GM18507 (cell line): ENCODE results near the gene AREL1.
"Not testable (repeated sequence)": the region's sequence is repeated elsewhere in the genome, so short reads cannot be mapped to it uniquely, and the experiment has no call there.

Source experiments
- DNase-seq: peaks from one replicate; pipeline ENCODE4 v3.0.0; 2011; ENCODE audit warnings: low read depth; ENCODE audit not compliant: insufficient read length; ENCODE audit errors: extremely low spot score
- FAIRE-seq: peaks from 2 replicates; lab custom pipeline; 2011; peaks lifted over from hg19 to GRCh38; lab: Jason Lieb, UNC

Gene AREL1

DNA sequence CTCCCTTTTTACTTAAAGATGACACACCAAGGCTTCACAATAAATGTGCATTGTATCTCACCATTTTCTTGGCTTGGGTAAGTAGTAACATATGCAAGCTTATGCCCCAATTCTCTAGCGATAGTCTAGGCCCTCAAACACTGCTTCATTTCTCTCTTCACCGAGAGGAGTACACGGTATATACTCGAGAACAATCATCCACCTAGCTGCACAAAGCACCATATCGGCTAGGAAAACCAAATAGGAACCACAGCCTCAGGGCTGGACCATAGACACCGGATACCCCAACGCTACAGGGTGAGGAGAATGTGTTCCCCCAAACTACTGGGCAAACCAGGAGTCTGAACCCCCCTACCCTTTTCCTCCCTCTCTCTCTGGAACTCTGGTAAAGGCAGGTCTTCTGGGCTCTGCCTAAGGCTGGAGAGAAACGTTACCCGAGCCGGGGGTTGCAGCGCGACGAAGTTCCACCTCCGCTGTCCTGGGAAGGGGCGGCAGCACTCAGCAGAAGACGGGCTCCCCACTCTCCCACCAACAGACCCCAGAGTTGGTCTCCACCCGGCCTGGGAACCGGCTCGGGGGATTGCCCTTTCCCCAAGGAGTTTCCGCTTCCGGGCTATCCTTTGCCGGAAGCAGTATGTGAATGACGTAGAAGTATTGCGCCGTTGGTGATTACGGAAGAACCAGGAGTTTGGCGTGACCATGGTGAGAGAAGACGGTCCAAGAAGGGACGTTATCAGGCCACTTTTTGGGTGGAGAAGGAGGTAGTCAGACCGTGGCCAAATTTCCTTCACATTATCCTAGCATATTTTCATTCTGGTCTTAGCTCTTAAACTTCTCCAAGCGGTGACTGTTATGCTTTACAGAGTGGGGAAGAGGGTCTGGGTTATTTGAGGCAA is at the start of gene AREL1, which contains the start of gene FCF1:
Gene AREL1 (minus strand): TSS at position 582 of the 896 bp plus-strand sequence. CDS start 27,465 bp downstream, outside the sequence.
Gene FCF1 (plus strand): TSS at position 646 of the 896 bp plus-strand sequence. CDS start 54 bp downstream, at position 700.
- FAIRE-seq: peak; percentile 97
- DNase-seq: peak; percentile 88

DNA sequence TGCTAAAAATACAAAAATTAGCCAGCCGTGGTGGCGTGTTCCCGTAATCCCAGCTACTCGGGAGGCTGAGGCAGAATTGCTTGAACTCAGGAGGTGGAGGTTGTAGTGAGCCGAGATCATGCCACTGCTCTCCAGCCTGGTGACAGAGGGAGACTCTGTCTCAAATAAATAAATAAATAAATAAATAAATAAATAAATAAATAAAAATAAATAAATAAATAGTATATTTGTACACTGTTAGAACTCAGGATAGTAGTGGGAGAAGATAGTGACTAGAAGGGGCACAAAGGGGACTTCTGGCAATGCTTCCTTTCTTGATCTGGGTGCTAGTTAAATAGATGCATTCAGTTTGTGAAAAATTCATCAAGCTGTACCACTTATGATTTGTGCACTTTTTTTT is 45.6 kb upstream of the AREL1 start:
- DNase-seq, FAIRE-seq: not testable (repeated sequence)

GRCh38 chr14:74756326-74756725 is 43.4 kb upstream of the AREL1 start:
- DNase-seq (no peak), FAIRE-seq (no peak)

DNA sequence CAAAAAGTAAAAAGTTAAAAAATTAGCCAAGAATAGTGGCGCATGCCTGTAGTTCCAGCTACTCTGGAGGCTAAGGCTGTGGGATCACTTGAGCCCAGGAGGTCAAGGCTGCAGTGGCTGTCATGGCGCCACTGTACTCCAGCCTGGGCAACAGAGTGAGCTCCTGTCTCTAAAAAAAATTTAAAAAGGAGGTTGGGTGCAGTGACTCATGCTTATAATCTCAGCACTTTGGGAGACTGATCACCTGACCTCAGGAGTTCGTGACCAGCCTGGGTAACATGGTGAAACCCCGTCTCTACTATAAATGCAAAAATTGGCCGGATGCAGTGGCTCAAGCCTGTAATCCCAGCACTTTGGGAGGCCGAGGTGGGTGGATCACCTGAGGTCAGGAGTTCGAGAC is 42.0 kb upstream of the AREL1 start:
- FAIRE-seq (no peak), DNase-seq (no peak)

- FAIRE-seq: no peak
- no peak for DNase-seq
Measured at GRCh38 chr14:74754157-74754556, 41.3 kb upstream of the AREL1 start.

- FAIRE-seq: no peak
- no peak for DNase-seq
Measured at GRCh38 chr14:74747237-74747636, 34.4 kb upstream of the AREL1 start.

DNA sequence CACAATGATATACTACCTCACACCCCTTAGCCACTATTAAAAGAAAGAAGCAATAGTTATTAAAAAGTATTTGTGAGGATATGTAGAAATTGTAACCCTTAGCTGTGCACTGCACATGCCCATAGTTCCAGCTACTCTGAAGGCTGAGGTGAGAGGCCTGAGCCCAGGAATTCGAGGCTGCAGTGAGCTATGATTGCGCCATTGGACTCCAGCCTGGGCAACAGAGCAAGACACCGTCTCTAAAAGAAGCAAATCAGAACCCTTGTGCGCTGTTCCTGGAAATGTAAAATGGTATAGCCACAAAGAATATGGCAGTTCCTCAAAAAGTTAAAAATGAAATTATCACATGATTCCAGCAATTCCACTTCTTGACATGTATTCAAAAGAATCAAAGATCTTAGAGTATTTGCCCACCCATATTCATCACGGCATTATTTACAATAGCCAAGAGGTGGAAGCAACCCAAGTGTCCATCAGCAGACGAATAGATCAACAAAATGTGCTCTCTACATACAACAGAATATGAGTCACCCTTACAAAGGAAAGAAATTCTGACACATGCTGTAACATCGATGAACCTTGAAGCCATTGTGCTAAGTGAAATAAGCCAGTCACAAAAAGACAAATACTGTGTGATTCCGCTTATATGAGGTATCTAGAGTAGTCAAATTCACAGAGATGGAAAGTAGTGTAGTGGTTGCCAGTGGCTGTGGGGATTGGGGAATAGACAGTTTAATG is 26.6 kb upstream of the AREL1 start:
- FAIRE-seq: no peak
- DNase-seq: no peak

DNA sequence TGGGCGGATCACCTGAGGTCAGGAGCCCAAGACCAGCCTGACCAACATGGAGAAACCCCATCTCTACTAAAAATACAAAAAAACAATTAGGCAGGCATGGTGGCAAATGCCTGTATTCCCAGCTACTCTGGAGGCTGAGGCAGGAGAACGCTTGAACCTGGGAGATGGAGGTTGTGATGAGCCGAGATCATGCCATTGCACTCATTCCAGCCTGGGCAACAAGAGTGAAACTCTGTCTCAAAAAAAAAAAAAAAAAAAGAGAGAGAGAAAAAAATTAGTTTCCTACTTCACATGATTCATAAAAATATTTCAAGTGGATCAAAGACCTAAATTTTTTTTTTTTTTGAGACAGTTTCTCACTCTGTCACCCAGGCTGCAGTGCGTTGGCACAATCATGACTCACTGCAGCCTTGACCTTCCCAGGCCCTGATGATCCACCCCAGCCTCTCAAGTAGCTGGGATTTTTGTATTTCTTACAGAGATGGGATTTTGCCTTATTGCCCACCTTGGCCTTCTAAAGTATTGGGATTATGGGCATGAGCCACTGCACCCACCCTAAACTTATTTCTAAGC is 25.0 kb upstream of the AREL1 start:
- FAIRE-seq (no peak), DNase-seq (no peak)

DNA sequence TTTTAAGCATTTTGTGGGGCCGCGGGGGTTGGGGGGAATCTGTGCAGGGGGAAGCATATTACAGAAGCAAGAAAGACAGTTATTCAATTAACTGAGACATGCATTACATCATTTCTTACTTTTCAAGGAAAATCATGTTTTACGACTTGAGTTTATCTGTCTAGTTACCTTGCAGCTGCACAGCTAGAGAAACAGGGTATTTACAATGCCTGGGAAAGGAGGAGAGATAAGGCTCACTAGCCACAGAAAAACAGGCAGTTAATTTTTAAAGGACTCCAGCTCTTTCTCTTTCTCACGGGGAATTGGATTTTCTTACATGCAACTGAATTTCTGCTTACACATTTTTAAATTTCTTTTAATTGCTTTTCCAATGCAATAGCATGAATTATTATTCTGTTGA is 22.2 kb upstream of the AREL1 start:
- no peak for DNase-seq
- FAIRE-seq: no peak

DNA sequence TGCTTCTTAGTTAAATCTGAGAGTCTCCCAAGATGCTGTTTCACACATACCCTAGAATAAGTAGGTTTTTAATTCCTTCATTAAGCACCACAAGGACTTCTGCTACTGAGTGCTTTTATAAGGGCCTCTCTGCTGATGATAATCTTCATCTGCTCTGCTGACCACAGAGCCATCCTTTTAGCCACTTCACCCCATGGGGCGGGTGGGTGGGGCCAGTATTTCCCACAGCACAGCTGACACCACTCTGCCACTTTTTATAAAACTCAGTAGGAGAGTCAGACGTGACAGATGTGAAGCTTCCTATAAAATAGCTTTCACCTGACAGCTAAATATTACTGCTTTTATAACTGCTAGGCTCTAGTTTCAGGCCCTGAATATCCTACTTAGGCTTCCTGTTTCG is 20.3 kb upstream of the AREL1 start:
- DNase-seq (no peak), FAIRE-seq (no peak)

GRCh38 chr14:74732387-74732786 is 19.5 kb upstream of the AREL1 start:
- DNase-seq (no peak), FAIRE-seq (no peak)

- no peak for DNase-seq
- no peak for FAIRE-seq
Measured at GRCh38 chr14:74723134-74723533, 10.3 kb upstream of the AREL1 start.

GRCh38 chr14:74720526-74720925 is 7.6 kb upstream of the AREL1 start:
- FAIRE-seq: no peak
- DNase-seq: no peak

DNA sequence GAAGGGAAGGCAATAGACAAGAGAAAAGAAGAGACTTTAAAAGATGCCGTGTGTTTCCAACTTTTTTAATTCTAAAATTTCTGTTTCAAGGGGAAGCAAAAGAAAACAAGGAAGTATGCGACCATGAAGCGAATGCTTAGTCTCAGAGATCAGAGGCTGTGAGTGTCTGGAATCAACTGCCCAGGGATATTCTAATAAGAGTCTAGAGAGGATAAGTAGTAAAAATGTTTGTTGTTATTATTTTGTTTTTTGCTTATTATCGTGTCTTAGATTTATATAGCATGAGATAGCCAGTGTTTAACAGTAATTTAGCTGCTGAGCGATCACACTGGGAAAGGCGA is 485 bp upstream of the AREL1 start:
- FAIRE-seq (no peak), DNase-seq (no peak)

- DNase-seq: no peak
- no peak for FAIRE-seq
Measured at GRCh38 chr14:74711651-74712050, 1.2 kb downstream of the AREL1 start.

- FAIRE-seq (no peak), DNase-seq (no peak)
Measured at GRCh38 chr14:74710480-74710879, 2.4 kb downstream of the AREL1 start.

- DNase-seq: no peak
Measured at GRCh38 chr14:74705613-74706500, 7.0 kb downstream of the AREL1 start.

GRCh38 chr14:74704656-74705055 is 8.2 kb downstream of the AREL1 start:
- FAIRE-seq (no peak), DNase-seq (no peak)

More at GRCh38 chr14:74705613-74706500, 7.0 kb downstream of the AREL1 start:
- FAIRE-seq: no peak

- no peak for DNase-seq
- no peak for FAIRE-seq
Measured at GRCh38 chr14:74703043-74703442, 9.8 kb downstream of the AREL1 start.
